CD14-positive monocyte (primary cell): ENCODE data around the gene COG7. TPM values are rescaled to one million over a fixed set of nuclear protein-coding genes. Genes with fewer than 3 reads are reported as not detected.

Source experiments
- DNase-seq, 3 donors: peaks; one replicate each; pipeline ENCODE4 v3.0.0-alpha.2; 2011 to 2022
- H2AFZ ChIP-seq: 2 replicates; pipeline ENCODE4 v1.6.0; 2012; ENCODE audit warnings: mild to moderate bottlenecking, low read depth, low read length, inconsistent platforms; ENCODE audit not compliant: insufficient read depth, poor library complexity, severe bottlenecking
- H3K27ac ChIP-seq, 2 donors: 1 replicate in 1 of 2; 2 replicates in 1 of 2; pipeline ENCODE4 v1.5.1; 2012 to 2013; ENCODE audit warnings: low read length in 2 of 2, control low read depth in 1 of 2, inconsistent platforms in 1 of 2, low read depth in 1 of 2, mild to moderate bottlenecking in 1 of 2
- H3K27me3 ChIP-seq, 2 donors: one replicate each; pipeline versions ENCODE4 v1.6.0 to v1.6.1; 2011 to 2013; ENCODE audit warnings: low read length in 2 of 2; ENCODE audit not compliant: control insufficient read depth in 2 of 2, insufficient read depth in 2 of 2
- H3K36me3 ChIP-seq, 2 donors: replicated peaks in 1 of 2; 1 replicate in 1 of 2; 2 replicates in 1 of 2; pipeline versions ENCODE4 v1.5.1 to v1.6.1; 2012 to 2013; ENCODE audit warnings: low read length in 2 of 2, control low read depth in 1 of 2, inconsistent platforms in 1 of 2, mild to moderate bottlenecking in 1 of 2; ENCODE audit not compliant: insufficient read depth in 2 of 2, control insufficient read depth in 1 of 2
- H3K4me1 ChIP-seq, 2 donors: 1 replicate in 1 of 2; 2 replicates in 1 of 2; pipeline versions ENCODE4 v1.5.1 to v1.6.1; 2012 to 2013; ENCODE audit warnings: low read length in 2 of 2, control low read depth in 1 of 2, inconsistent platforms in 1 of 2, mild to moderate bottlenecking in 1 of 2, moderate library complexity in 1 of 2; ENCODE audit not compliant: insufficient read depth in 2 of 2, control insufficient read depth in 1 of 2
- H3K4me2 ChIP-seq: replicated peaks from 2 replicates; pipeline ENCODE3; 2012; ENCODE audit warnings: low read length, moderate library complexity, mild to moderate bottlenecking; ENCODE audit not compliant: poor library complexity, severe bottlenecking; ENCODE audit errors: extremely low read depth
- H3K4me3 ChIP-seq, 3 experiments: fragments of 200-600 bp in 1 of 3; sonication (generic) in 1 of 3; replicated peaks in 1 of 3; 1 replicate in 2 of 3; 2 replicates in 1 of 3; pipeline ENCODE4 v1.5.1; 2011 to 2013; ENCODE audit warnings: low read length in 3 of 3, mild to moderate bottlenecking in 3 of 3, control low read depth in 2 of 3, low read depth in 2 of 3, inconsistent platforms in 1 of 3, moderate library complexity in 1 of 3
- H3K79me2 ChIP-seq: 2 replicates; pipeline ENCODE4 v1.6.0; 2012; ENCODE audit warnings: mild to moderate bottlenecking, control low read depth, inconsistent platforms, low read length, moderate library complexity; ENCODE audit not compliant: insufficient read depth
- H3K9ac ChIP-seq: 2 replicates; pipeline ENCODE4 v1.6.0; 2017; ENCODE audit warnings: low read length, mild to moderate bottlenecking; ENCODE audit not compliant: insufficient read depth, poor library complexity, severe bottlenecking
- H3K9me3 ChIP-seq, 2 donors: replicated peaks in 1 of 2; 1 replicate in 1 of 2; 2 replicates in 1 of 2; pipeline versions ENCODE4 v1.5.1 to v1.6.1; 2012 to 2013; ENCODE audit warnings: low read length in 2 of 2, control low read depth in 1 of 2; ENCODE audit not compliant: control insufficient read depth in 1 of 2, insufficient read depth in 1 of 2
- H4K20me1 ChIP-seq: 2 replicates; pipeline ENCODE4 v1.6.0; 2012; ENCODE audit warnings: mild to moderate bottlenecking, low read length, control low read depth, moderate library complexity; ENCODE audit not compliant: insufficient read depth
- H3K27ac Mint-ChIP-seq, 7 donors: one replicate each; pipeline ENCODE4 v1.8.0; 2020; ENCODE audit warnings: mild to moderate bottlenecking in 7 of 7, mixed read lengths in 7 of 7, moderate library complexity in 6 of 7, inconsistent platforms in 2 of 7
- H3K27me3 Mint-ChIP-seq, 3 donors: one replicate each; pipeline ENCODE4 v1.8.0; 2021 to 2022; ENCODE audit warnings: low read depth in 3 of 3, mild to moderate bottlenecking in 3 of 3, mixed read lengths in 3 of 3, moderate library complexity in 3 of 3, inconsistent platforms in 1 of 3
- H3K36me3 Mint-ChIP-seq, 2 donors: one replicate each; pipeline ENCODE4 v1.8.0; 2020; ENCODE audit warnings: mixed read lengths in 2 of 2, inconsistent platforms in 1 of 2, mild to moderate bottlenecking in 1 of 2
- H3K4me1 Mint-ChIP-seq: one replicate; pipeline ENCODE4 v1.8.0; 2020; ENCODE audit warnings: mild to moderate bottlenecking, mixed read lengths
- H3K4me3 Mint-ChIP-seq, 2 donors: one replicate each; pipeline ENCODE4 v1.8.0; 2020; ENCODE audit warnings: mild to moderate bottlenecking in 2 of 2, mixed read lengths in 2 of 2, moderate library complexity in 1 of 2
- H3K9me3 Mint-ChIP-seq, 7 donors: one replicate each; pipeline ENCODE4 v1.8.0; 2020 to 2022; ENCODE audit warnings: mixed read lengths in 7 of 7, mild to moderate bottlenecking in 6 of 7, moderate library complexity in 6 of 7, inconsistent platforms in 2 of 7
- WGBS: methylation state at CpG from one replicate; pipeline ENCODE4 v1.1.5; 2013; ENCODE audit warnings: missing lambda C conversion rate; ENCODE audit not compliant: insufficient coverage; 5-methylcytosine and 5-hydroxymethylcytosine counted together
- intact Hi-C, 2 donors: fragments of 100-400 bp; cut with micrococcal nuclease; formaldehyde crosslinking; loops; one replicate each; pipeline versions ENCODE4 v1.15.0 to v1.15.1; 2023
- polyA plus RNA-seq, 3 donors: library from polyadenylated mRNA; depleted of rRNA in 1 of 3; unstranded in 2 of 3; stranded (reverse) in 1 of 3; fragments of 300-500 nt in 2 of 3; fragments of >200 nt in 1 of 3; fragmentation: Illumina TruSeq in 2 of 3; gene quantifications; 1 replicate in 2 of 3; 2 replicates in 1 of 3; pipeline ENCODE4 v1.2.3, GENCODE V29; 2012 to 2021
- TF ChIP-seq, protein P1 (sequence below): fragments of 200-600 bp; IDR thresholded peaks from one replicate; pipeline ENCODE4 v1.8.0; 2022; ENCODE audit warnings: antibody characterized with exemption, mild to moderate bottlenecking

COG7 gene
- polyA plus RNA-seq, 3 donors = 6.6 to 28.8 (median 8.0) TPM

- TF ChIP-seq, protein P1, sequence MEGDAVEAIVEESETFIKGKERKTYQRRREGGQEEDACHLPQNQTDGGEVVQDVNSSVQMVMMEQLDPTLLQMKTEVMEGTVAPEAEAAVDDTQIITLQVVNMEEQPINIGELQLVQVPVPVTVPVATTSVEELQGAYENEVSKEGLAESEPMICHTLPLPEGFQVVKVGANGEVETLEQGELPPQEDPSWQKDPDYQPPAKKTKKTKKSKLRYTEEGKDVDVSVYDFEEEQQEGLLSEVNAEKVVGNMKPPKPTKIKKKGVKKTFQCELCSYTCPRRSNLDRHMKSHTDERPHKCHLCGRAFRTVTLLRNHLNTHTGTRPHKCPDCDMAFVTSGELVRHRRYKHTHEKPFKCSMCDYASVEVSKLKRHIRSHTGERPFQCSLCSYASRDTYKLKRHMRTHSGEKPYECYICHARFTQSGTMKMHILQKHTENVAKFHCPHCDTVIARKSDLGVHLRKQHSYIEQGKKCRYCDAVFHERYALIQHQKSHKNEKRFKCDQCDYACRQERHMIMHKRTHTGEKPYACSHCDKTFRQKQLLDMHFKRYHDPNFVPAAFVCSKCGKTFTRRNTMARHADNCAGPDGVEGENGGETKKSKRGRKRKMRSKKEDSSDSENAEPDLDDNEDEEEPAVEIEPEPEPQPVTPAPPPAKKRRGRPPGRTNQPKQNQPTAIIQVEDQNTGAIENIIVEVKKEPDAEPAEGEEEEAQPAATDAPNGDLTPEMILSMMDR = no peak
- Histone ChIP-seq H3K4me3 (no peak overlapping the region), H2AFZ (no peak overlapping the region), H3K79me2 (no peaks in the 10 kb centered on the region), H3K4me1 (no peaks in the 10 kb centered on the region), H3K36me3 (peaks cover 74 to 96% of the 10 kb centered on the region in 2 donors), H3K27ac (no peak overlapping the region), H4K20me1 (no peaks in the 10 kb centered on the region), H3K4me2 (no peak overlapping the region), H3K27me3 (no peaks in the 10 kb centered on the region), H3K9ac (no peak overlapping the region), H3K9me3 (no peaks in the 10 kb centered on the region)
- WGBS = 97% methylated on average over 11 of the region's 17 CpGs
- Mint-ChIP-seq H3K4me3 (no peak overlapping the region), H3K27me3 (no peaks in the 10 kb centered on the region), H3K27ac (peak overlapping the region in 2 of 7 donors; percentile 5 to 25), H3K4me1 (no peaks in the 10 kb centered on the region), H3K36me3 (peaks cover 79 to 92% of the 10 kb centered on the region in 2 donors), H3K9me3 (no peaks in the 10 kb centered on the region)
- no peak for DNase-seq
- intact Hi-C loops = no loop called here
Observed at GRCh38 chr16:23398987-23399805, 53.8 kb downstream of the COG7 start.

- TF ChIP-seq, protein P1 = no peak
- Histone ChIP-seq H4K20me1 (no peaks in the 10 kb centered on the region), H3K27me3 (no peaks in the 10 kb centered on the region), H3K79me2 (no peaks in the 10 kb centered on the region), H3K9me3 (no peaks in the 10 kb centered on the region), H3K9ac (no peak overlapping the region), H3K36me3 (peaks cover 63 to 96% of the 10 kb centered on the region in 2 donors), H3K27ac (no peak overlapping the region), H3K4me2 (no peak overlapping the region), H3K4me1 (no peaks in the 10 kb centered on the region), H3K4me3 (no peak overlapping the region), H2AFZ (no peak overlapping the region)
- intact Hi-C loops = no loop called here
- DNase-seq = no peak
- Mint-ChIP-seq H3K4me1 (no peaks in the 10 kb centered on the region), H3K9me3 (no peaks in the 10 kb centered on the region), H3K4me3 (no peak overlapping the region), H3K27ac (no peak overlapping the region), H3K27me3 (peaks cover 0 to under 1% (median 0%) of the 10 kb centered on the region in 3 donors), H3K36me3 (peaks cover 75 to 90% of the 10 kb centered on the region in 2 donors)
- no CpG with 5 or more reads among the region's 2 CpGs for WGBS
Observed at GRCh38 chr16:23397464-23397863, 55.5 kb downstream of the COG7 start.
